Medulla oblongata (tissue), 1 donor: ENCODE measurements around the gene DRC1.
"Not testable (repeated sequence)": the region's sequence is repeated elsewhere in the genome, so short reads cannot be mapped to it uniquely, and the experiment has no call there.

Experiments
- DNase-seq: peaks from one replicate; pipeline ENCODE4 v3.0.0-alpha.2; 2015; ENCODE audit errors: extremely low spot score

DRC1 gene

DNA sequence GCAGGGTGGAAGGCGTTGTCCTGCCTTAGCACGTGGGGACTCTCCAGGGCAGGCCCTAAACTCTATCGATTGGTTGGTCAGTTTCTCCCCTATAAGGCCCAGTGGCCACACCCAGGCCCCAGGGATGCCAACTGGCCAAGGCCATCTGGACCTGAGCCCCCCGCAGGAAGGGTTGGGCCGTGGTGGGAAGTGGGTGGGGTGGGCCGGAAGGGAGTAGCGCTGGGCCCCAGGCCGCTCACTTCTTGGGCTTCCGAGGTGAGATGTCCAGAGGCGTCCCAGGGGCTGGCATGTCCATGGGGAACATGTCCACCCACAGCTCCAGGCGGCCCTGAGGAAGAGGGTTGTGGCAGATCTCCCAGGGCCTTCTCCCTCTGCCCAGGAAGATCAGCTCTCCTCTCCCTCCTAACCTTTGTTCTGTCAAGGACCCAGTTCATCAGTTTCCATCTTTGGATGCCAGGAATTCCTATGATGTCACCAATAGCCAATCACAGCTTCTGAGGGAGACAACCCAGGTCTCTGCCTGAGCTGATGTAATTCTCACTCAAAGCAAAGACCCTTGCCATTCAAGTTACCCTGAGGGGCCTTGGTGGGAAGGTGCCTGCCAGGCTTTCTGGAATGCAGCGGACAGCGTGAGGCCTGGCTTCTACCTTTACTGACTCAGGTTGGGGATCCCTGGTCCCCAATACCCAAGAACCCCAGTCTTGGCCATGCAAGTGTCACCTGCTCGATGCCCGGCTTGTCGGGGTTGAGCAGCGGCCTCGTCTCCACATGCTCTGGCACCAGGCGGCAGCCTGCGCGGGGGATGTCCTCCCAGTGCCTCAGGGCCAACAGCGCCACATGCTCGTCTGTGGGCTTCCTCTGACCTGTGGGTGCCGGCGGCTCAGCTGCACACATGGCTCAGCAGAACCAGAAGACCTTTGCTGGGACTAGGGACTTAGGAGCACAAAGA lies 61.8 kb downstream of the DRC1 start:
- no peak for DNase-seq

DNA sequence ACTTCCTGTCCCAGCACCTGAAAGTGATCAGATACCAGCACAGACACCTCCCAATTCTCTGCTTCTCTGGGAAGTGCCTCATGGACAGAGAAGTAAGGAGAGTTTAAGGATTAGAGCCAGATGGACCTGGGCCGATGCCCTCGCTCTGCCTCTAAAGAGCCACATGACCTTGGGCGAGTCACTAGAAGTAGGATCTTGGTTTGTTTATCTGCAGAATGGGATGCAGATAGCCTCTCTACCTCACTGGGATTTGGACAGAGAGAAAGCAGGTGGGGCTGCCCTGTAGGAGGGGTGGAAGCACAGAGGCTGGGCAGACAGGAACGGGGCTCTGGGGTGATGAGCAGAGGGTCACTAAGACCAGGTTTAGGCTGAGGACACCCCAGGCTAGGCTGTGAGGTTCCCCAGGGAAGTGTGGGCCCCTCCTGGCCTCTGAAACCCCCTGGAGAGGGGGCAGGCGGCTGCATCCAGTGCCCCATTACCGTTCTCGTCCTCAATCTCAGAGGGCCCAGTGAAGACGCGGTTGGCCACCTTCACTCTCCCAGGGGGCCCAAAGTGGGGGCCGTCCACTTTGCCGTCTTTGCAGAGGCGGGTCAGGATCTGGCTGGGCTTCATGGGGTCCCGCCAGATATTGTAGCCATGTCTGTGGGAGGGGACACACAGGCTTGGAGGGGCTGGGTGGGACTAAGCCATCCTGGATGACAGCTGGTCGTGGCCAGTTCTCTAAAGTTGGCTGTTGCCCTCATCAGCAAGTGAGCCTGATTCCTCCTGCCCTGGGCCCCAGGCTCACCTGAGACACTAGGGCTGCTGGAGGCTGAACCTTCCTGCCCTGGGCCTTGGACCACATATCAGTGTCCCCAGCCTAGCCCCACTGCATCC lies 62.9 kb downstream of the DRC1 start:
- no peak for DNase-seq

DNA sequence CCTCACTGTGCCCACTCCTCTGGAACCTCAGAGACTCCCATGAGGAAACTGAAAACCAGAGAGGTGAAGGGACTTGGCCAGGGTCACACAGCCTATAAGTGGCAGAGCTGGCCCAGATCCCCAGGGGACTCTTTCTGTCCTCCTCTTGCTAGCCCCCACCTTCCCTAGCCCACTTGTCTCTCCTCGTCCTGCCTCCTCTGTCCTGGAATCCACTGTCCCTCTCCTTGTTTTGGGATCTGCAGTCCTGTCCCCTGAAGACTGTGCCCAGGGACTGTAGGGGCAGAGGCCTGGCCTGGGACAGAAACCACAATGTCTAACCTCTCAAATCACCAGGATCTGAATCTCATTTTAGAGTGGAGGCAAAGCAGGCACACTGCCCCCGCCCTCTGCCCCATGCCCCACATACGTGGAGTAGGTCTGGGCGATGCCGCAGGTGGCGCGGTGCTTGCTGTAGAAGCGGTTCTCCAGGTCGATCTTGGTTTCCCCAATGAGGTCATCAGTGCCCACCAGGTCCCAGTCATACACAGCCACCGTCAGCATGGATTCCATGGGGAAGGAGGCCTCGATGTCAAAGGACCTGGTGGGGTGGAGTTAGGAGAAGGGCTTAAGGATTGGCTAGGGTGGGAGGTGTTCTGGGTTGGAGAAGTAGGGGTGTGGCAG lies 63.7 kb downstream of the DRC1 start:
- no peak for DNase-seq

DNA sequence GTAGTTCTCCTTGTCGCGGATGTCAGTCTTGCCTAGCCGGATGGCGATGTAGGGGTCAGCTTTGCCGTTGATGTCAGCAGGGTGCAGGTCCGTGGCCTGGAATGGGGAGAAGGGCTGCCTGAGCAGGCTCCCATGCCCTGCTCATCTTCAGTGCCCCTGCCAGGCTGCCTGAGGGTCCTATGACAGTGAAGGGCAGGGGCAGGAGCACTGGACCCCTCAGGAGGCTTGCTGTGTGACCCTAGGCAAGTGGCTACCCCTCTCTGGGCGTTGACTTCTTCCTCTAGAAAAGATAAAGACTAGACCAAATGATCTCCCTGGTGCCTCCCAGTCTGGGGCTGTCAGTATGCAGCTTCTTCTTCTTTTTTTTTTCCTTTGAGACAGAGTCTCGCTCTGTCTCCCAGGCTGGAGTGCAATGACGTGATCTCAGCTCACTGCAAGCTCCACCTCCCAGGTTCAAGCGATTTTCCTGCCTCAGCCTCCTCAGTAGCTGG lies 64.3 kb downstream of the DRC1 start:
- no peak for DNase-seq

DNA sequence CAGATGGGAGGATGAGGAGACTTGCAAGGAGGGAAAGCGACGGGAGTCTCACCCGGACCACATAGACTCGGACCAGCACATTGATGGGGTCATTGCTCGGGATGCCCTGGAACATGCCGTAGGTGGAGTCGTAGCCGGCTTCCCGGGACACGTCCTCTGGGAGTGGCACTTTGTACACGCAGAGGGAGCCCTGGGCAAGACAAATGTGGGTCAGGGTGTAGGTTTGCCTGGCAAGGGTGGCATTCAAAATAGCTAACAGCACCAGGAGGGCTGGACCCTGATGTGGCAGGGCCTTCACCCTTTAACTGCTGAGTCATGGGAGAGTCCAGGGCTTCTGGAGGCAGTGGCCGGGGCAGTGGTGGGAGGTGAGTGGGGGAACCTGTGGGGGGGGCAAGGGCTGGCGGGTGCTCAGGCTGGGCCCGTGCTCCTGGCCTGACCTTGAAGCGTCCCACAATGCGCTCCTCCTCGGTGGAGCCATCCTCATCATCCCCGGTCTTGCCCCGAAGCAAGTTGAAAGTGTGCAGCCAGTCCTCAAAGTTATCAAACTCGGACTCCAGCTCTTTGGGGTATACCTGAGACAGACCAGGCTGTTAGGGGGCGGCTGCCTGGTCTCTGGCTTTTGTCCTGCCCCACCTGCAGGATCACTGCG lies 65.1 kb downstream of the DRC1 start:
- DNase-seq = no peak

DNA sequence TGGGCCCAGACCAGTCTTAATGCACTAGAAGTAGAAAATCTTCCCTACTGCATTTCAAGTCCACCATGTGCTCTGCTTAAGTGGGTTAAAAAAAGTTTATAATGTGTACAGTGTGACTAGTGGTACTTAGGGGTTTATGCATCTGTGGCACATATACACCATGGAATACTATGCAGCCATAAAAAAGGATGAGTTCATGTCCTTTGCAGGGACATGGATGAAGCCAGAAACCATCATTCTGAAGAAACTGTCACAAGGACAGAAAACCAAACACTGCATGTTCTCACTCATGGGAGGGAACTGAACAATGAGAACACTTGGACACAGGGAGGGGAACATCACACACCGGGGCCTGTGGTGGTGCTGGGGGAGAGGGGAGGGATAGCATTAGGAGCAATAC lies 66.8 kb downstream of the DRC1 start:
- not testable (repeated sequence) for DNase-seq

DNA sequence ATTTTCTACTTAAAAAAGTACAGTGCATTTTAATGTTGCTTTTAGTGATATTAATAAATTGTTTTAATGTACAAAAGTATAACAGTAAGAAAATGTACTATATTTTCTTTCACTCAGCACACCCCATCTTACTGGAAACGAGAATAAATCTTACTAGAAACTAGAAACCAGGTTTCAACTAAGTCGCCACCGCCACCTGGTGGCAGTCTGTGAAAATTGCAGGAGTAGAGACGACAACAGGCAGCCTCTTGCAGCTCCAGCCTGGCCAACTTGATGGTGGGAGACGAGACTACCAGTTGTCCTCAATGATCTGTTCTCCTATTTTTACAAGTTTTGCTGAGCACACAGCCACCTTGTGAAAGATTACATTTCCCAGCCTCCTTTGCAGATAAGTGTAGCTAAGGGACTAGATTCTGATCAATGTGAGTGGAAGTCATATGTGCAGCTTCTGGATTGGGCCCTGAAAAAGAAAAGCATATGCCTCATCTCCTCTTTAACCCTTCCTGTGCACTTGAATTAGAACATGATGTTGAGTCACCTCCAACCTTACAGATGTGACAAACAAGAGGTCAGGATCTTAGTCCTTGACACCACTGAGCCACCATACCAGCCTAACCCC lies 67.5 kb downstream of the DRC1 start:
- DNase-seq = no peak

DNA sequence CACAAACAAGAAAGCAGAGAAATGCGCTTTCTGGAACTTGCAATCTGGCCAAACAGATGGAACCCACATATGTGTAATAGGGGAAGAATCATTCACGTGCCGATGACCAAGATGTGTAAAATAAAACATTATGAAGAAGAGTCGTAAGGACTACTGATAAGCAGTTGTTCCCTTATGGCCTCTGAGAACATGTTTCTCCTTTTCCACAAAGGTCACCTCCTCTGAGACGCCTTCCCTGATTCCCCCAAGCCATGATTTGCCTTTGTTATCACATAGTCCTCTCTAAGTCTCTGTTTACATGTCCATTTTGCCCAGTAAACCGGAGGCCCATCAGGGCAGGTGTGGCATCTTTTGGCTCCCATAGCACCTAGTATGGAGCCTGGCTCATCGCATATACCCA lies 68.2 kb downstream of the DRC1 start:
- no peak for DNase-seq

DNA sequence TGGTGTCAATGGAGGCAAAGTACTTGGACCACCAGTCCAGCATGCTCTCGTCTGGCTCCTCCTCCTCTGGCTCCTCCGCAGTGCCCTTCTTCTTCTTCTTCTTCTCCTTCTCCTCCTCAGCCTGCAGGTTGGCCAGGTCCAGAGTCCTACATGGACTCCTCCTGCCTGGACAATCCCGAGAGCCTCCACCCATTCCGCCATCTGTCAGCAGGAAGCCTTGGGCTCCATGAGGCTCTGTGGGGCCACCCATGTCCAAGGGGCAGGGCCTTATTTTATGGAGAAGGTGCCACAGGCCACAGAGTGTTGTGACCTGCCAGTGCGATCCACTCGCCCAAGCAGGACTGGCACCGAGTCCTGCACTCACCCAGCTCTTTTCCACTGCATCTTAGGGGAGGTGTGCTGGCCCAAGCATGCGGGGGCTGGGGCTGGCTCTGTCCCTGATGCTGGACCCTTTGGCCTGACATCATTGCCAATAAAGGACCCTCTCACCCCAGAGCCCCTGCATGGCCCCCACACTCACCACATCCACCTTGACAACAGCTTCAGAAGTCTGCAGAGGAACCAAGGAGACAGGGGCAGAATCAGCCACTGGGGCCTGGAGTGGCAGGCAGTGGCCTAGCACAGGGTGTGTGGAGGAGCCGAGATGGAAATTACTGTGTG lies 69.0 kb downstream of the DRC1 start:
- DNase-seq = no peak

DNA sequence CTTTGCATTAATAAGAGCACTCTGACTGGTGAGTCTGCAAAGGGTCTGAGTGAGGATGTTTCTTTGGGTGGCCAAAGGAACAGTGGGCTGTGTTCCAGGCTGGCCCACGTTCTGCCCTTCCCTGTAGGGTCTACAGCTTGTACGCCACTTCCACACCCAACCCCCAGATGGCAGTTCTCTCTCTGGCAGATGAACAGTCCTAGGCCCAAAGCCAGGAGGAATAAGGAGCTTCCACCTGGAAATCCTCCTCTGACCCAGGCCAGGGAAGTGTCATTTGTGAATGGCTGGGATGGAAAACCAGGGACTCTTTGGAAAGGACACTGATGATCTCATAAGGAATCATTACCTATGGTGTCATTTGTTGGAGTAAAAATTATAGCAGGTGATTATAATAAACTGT lies 69.6 kb downstream of the DRC1 start:
- DNase-seq = no peak

DNA sequence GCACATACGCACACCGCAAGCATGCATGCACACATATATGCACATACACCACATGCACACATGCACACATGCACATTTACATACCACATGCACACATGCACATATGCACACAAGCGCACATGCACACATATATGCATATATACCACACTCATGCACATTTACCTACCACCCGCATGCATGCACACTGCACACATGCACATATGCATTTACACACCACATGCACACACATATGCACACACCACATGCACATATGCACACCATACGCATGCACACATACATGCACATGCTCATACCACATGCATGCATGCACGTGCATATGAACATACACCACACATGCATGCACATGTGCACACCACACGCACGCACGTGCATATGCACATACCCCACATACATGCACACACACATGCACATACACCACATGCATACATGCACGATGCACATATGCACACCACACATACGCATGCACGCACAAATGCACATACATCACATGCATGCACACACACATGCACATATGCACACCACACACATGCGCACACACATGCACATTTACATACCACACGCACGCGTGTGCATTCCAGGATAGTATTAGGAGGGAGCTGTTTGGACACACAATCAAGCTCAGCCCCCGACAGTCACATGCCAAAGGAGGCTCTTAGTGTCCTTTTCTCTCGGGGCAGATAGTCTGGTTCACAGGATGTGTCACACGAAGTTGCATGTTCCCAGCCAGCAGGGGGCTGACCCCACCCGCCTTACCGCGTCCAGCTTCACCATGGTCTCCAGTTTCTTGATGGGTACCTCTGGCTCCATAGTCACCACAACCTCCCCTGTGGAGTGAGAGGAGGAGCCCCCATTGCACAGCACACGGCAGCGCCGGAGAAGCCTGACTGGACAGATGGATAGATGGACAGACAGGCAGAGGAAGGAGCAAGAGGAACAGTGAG lies 70.3 kb downstream of the DRC1 start:
- DNase-seq = no peak

DNA sequence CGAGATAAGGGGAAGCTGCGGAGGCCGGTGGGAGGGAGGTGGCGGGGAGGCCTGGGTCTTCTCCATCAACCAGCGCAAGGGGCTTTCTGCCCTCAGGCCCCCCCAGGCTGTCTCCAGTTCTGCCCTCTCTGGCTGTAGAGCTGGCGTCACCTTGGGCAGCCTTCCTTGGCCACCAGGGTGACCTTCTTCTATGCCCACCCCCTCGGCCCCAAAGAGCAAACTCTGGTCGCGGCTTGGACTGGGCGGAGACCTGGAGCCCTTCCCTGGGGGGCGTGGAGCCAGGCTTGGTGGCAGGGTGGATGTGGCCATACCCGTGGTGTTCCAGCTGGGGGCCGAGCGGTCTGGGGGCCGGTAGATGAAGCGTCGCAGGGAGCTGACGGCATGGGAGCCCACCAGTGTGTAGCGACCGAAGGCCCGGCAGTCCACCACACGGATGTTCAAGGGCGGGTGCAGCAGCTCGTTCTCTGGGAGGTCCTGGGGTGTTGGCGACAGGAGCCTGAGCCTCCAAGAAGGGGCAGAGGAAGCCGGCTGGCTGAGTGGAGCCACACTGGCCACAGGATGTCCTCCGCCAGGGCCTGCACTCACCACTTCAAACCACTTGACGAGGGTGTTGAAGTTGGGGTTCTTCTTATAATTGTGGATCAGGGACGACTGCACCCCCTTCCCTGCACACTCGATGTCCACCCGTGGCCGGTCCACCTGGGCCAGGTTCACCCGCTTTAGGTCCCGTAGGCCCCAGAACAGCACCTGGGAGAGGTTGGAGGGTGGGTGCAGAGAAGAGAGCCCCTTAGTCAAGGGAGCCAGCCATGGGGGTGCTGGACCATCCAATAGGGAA lies 71.3 kb downstream of the DRC1 start:
- no peak for DNase-seq

DNA sequence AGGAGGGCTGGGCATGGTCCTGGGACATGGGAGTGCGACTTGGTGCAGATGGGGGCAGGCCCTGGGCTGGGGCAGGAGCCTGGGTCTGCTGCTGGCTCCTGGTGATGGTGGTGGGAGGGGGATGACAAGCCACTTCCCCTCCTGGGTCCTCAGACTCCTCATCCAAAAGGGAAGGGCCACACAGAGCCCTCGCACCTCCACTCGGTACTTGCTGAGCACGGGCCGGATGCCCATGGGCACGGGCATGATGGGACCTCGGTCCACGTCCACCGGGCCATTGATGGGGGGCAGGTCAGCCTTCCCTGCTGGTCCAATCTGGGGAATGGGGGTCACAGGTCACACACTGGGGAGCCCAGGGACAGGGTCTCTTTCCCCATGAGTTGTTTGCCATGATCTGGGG lies 72.1 kb downstream of the DRC1 start:
- DNase-seq = no peak

DNA sequence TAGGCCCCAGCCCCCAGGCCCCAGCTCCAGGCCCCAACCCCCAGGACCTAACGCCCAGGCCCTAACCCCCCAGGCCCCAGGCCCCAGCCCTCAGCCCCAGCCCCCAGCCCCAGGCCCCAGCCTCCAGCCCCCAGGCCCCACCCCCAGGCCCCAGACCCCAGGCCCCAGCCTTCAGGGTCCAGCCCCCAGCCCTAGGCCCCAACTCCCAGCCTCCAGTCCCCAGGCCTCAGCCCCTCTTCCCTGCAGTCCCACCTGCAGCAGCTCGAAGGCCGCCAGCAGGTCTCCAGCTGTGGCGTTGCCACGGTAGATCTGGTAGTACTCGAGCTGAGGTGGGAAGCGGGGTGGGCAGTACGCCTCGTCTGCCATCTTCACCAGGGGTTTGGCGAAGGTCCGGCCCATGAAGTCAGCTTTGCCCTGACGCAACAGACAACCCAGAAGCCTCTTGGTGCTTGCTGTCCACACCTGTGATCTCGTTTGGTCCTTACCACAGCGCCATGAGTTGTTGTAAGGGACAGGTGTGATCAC lies 72.6 kb downstream of the DRC1 start:
- DNase-seq = no peak

DNA sequence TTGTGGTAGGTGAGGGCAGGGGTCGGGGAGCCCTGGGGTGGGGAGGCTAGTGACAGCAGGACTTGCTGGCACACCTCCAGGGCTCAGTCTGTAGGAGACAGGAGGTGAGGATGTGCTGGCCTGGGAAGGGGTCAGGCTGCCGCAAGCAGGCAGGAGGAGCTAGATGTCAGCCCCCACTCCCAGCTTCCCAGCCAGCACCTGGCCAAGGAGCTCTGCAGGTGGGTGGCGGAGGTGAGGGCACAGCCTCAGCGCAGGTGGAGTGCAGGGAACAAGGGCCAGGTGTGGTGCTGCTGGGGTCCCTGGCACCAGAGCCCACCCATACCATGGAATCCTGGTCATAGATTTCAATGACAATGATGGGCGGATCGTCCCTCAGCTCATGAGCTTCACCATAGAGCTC lies 73.3 kb downstream of the DRC1 start:
- DNase-seq = no peak

DNA sequence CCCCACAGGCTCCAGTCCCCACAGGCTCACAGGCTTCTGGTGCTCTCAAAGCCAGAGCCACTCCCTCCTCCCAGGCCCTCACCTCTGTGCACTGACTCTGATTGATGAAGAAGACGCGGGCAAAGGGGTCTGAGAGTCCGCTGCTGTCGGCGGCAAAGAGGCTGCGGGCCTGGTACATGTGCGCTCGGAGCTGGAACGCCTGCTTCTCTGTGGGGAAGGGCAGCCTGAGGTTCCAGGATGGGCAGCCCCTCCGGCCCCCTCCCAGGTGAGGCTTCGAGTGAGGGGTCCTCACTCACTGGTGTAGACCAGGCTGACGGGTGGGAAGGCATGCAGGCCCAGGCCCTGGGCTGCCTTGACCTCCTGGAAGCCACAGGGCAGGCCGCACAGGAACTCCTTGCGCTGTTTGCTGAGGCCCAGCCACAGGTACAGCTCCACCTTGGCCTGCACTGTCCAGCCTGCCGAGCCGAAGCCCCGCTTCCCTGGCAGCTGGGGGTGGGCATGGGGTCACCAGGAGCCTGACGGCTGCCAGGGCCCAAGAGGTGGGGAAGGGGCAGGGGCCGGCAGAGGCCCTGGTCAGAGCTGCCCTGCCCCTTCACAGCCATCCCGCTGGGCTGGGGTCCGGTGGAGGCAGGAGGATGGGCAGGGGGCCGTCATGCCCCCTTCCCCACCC lies 74.2 kb downstream of the DRC1 start:
- DNase-seq = no peak

DNA sequence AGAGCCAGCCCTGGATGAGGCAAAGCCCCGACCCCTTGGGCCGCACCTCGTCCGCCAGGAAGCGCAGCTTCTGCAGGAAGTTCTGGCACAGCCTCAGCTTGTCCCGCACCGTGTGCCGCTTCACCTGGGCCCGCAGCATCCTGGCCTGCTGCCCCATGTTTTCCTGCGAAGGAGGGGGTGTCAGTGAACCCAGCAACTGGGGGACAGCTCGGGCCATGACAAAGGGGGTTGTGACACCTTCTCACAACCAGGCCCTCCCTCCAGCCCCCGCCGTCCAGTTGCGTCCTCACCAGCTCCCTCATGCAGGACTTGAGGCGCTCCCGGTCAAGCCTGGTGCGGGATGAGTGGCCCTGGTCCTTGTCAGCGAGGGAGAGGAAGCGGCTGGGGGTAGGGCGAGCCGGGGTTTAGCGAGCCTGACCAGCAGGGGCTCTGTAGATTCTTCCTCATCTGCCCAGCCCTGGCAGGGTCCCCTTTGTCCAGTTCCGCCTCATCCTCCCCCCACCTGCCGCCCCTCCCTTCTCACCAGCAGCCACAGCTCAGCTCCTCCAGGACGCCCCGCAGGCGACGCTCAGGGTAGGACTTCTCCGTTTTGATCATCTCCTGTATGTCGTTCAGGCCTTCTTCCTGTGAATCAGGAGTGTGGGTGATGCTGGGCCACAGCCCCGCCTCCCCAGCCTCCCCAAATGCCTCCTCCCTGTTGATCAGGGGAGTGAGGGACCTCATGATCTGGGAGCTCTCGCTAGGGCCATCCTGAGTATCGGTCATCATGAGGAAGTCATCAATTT lies 75.6 kb downstream of the DRC1 start:
- no peak for DNase-seq
